Measurements from ENCODE around the gene PTPRT.
"Not testable (repeated sequence)": the region's sequence is repeated elsewhere in the genome, so short reads cannot be mapped to it uniquely, and the experiment has no call there.

PTPRT gene

DNA sequence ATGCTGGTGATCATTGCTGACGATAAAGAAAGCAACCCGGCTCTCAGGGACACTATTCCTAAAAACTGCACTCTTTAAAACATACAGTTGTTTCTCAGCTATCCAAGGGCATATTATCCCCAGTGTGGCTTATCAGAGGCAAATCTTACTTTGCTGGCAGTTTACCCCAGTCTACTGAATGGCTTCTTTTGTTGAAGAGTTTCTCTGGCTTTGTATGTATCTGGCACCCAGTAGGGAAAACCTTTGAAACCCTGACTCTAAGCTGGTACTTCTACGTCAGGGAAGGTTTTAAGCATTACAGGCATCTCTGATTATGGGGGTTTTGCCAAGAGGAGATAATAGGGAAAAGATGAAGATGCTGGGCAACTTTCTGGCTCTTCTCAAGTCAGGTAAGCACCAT lies 933.9 kb downstream of the PTPRT start:
- DNase-seq: no peak

DNA sequence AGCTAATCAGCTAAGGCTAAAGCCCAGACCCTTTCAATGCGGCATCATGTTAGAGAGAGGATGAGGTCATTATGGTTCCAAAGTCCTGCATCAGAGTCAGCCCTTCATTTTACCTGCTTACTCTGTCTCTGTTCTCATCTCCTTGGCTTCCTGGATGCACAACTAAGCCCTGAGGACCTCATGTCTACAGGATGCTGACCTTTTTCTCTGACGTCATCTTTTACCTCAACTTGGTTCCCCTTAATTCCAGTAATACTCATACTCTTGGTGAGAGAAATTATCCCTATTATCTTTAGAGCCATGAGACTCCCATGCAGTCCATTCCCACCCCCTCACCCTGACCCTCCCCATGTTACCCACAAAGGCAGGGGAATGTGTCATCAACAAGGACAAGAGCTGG lies 935.0 kb downstream of the PTPRT start:
- no peak for DNase-seq

GRCh38 chr20:42252116-42252515 lies 937.6 kb downstream of the PTPRT start:
- no peak for DNase-seq

DNA sequence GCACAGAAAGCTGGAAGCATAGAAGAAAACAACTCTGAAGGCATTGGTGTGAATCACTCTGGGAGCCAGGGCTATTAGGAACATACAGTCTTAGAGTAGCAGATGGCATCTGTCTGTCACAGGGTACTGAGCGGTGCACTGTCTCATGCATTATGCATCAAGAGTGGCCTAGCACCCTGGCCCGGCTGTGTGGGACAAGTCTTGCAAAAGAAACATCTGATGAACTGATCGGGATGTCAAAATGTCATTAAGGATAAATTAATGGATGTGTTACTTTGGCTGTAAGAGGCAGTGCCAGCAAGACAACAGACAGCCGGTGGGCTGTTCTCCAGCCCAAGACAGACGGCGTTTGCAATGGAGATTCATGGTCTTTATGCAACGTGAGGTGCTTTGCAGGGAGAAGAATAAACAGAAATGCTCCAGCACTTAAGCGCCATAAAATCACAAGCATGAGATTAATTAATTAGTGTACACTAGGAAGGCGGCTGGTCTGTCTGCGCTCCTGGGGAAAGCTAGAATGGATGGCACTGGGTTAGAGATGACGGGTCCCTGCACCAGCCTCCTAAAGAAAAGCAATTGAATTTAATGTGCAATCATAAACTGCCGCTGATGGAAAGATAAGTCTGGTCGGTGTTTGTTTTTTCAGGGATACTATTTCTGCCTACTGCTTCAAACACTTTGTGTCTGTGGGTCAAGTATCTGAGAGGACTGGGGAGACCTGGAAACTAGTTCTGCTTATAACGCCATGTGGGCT lies 970.9 kb downstream of the PTPRT start:
- DNase-seq: no peak

DNA sequence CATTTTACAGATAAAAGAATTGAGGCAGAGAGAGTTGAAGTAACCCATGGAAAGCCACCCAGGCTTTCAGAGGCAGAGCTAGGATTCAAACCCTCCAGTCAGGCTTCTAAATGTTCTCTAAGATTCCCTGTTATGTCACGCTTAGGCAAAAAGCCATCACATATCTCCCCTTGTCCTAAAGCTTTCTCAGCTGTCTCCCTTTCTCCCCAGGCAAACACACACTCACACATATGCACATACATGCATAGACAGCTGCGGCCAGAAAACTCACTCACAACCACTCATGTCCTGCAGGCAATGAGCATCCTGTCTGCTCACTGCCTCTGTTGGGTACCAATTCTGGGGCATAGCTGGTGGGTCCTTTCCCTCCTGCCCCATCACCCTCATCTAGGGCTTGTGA lies 975.6 kb downstream of the PTPRT start:
- DNase-seq: no peak

DNA sequence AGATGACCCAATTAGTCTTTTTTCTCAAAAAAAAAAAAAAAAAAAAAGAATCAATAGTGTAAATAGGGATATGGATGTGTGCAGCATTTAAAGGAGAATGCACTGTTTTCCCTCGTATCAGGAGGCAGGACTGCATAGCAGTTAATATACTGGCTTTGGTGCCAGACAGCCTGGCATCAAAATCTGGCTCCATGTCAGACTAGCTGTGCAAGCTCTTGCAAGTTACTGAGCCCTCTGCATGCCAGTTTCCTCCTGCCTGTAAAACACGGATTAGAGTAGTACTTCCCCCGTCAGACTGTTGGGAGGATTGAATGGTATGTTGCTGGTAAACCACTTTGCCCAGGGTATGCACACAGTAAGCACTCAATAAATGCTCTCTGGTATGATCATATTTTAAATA lies 977.3 kb downstream of the PTPRT start:
- no peak for DNase-seq

DNA sequence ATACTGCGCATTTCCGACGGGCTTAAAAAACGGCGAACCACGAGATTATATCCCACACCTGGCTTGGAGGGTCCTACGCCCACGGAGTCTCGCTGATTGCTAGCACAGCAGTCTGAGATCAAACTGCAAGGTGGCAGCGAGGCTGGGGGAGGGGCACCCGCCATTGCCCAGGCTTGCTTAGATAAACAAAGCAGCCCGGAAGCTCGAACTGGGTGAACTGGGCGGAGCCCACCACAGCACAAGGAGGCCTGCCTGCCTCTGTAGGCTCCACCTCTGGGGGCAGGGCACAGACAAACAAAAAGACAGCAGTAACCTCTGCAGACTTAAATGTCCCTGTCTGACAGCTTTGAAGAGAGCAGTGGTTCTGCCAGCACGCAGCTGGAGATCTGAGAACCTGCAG lies 983.1 kb downstream of the PTPRT start:
- DNase-seq: not testable (repeated sequence)

DNA sequence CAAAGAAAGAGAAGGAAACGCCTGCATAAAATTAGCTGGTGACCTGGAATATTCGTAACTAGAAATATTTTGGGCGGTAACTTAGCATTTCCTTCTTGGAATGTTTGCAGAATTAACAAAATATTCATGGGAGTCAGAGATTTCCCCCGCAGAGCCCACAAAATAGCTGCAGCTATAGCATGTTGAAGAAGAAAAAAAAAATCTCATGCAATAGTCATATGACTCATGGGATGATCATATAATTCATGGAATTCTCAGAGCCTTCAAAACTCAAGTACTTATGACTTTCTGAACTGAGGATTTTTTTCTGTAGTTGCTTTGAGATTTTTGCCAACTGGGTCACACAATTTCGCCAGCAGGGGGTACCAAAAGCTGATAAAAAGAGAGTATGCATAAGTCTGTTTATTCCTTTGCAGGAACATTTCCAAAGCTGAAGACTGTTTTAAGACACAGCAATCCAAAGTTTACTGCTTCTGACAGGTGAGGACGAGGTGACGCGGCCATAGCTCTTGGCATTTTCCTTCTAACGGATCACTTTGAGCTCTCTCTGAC lies 985.5 kb downstream of the PTPRT start:
- DNase-seq: no peak

GRCh38 chr20:42197599-42197998 lies 992.1 kb downstream of the PTPRT start:
- DNase-seq: no peak

GRCh38 chr20:42193119-42193518 lies 996.6 kb downstream of the PTPRT start:
- DNase-seq: no peak

DNA sequence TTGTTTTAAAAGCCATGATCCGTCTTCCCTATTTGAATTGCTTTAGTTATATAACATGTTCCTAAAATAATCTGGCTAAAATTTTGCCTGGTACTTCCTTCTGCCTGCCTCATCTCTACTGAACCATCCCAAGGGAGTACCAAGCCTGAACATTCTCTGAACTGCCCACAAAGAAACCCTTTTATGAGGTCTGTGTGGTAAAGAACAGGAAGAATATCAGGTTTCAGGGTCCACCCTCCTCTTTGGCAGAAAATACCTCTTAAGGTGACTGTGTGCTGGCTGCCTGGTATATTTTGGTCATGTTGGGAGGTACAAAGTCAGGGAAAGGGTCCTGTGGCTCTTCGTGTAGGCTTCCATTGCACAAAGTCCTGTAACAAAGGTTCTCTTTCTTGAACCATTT lies 997.4 kb downstream of the PTPRT start:
- DNase-seq: no peak

GRCh38 chr20:42191140-42191860 lies 998.4 kb downstream of the PTPRT start:
- DNase-seq: no peak

GRCh38 chr20:42190084-42190483 lies 999.6 kb downstream of the PTPRT start:
- DNase-seq: no peak

DNA sequence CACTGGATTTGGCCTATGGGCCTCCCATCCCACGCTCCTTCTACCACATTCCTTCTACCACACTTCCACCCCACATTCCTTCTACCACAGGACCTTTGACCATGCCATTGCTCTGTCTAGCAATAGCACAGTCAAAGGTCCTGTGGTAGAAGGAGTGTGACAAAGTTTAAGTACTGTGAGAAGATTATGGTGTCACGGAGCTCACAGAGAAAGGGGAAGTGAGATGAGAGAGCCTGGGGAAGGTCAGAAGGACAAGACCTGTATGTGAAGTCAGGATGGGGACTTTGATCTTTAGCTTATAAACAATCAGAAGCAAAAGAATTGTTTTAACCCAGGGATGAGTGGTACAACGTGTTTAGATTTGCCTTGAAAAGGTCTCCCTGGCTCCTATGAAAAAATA lies 1003.4 kb downstream of the PTPRT start:
- DNase-seq: no peak

DNA sequence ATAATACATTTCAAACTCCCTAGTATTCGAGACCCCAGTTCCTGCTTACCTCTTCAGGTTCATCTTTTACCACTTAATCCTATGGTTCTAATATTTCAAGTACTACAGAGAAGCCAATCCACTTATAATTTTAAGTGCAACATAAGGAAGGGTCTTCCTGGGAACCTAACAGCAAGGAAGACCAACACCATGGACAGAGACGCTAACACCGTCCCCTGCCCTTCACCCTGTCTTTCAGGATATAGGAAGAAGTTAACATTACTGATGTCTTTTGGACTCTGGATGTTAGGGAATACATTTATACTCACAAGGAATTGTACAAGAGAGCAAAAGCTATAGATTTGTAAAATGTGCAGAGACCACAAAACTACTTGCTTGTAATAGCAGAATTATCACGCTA lies 1006.6 kb downstream of the PTPRT start:
- DNase-seq: no peak

GRCh38 chr20:42181064-42181463 lies 1008.6 kb downstream of the PTPRT start:
- no peak for DNase-seq

DNA sequence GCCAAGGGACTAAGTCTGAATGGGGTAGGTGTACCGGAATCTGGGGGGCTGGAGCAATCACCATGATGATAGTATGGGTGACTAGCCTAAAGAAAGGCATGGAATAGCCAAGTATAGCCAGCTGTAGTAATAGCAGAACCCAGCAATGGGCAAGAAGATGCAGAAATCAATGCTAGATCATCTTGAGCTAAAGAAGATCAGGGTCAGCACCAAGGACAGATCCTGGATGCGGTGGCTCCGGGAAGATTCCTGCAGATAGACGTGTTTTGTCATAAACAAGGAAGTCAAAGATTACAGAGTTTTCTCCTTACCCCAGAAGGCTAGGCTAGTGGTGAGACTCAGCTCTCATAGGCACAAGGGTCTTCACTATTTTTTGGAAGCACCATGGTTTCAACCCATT lies 1009.9 kb downstream of the PTPRT start:
- no peak for DNase-seq

DNA sequence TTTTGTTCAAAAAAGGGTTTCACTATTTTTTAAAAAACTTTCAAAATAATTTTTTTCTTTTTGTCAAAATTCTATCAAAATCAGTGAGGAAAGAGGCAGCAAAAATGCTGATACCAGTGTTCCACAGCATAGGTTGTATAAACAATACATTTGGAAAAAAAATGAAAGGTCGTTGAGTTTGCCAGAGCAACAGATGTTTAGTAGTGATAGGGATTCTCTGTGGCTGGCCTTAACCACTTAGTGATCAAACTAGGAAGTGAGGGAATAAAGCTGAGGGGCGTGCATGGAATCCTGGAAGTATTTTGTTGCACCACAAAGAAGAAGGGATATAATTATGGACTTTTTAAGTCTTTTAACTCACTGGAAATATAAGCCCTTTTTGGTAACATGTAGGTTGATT lies 1016.3 kb downstream of the PTPRT start:
- no peak for DNase-seq

DNA sequence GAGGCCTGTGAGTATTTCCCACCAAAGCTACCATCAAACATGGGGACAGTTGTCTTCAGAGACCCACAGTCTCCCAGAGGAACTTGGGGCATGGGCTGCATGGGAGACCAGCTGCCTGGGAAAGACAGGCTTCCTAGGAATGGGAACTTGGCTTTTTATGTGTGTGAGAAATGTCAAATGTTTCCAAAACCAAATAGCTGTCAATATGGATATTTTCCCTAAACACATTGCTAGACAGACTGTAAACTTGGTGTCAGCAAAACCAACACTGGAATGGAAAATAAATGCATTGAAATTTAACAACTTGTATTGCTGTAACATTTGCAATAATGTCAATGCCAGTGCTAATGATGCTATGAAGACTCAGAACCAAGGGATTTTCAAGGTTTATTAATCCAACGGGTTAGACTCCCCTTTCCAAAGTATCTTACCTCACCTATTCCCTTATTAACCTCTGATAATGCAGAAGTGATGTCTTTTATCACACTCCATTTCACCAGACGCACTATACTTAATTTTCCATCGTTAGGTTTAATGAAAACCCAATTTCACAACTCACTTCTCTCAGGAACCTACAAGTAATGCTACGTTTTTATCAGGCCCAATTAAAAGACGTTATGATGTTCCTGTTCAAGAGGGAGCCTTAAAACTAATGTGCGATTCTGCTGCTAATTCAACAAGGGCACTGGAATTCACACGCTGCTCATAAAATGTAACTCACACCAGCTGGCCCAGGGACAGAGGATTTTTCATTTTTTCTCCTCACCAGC lies 1025.4 kb downstream of the PTPRT start:
- DNase-seq: no peak

DNA sequence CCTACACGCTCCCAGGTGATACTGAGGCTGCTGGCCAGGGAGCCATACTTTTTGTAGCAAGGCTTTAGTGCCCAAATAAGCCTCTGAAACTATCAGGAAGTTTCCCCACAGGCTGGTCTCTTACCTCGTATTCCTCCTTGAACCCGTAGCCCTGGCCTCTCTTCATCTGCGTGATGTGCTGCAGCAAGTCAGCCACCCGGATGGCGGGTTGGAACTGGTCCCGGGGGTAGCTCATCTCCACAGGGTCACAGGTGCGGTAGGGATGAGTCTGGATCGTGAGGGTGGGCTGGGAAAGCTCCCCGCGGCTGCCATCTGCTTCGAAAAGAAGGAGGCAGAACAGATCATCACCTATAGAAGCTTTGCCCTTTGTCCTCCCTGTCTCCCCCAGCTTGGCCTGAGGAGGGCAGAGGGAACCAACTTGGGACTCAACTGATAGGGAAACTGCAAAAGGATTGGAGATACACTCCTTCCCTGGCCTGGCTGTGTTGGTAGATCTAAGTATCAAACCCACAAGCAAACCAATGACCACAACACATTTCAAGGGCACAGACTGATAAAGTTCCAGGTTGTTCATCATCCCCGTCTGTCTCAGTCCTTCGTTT lies 1028.4 kb downstream of the PTPRT start:
- no peak for DNase-seq

- no peak for DNase-seq
Observed at GRCh38 chr20:42159808-42160207, 1029.9 kb downstream of the PTPRT start.

DNA sequence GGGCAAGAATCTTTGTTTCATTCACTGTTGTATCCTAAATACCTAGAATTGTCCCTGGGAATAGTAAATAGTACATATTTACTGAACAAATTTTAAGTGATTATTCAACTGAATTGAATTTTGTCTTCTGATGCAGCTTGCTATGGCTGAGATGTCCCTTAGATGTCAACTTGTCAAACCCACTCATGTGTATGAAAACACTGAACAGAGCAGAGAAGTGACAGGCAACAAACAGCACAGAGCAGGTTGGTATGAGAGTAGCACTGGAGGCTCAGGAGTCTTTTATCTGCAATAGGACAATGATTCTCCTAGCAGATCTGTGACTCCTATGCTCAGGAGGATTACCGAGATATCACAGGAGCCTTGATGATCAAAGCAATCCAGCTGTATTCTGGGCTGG lies 1031.4 kb downstream of the PTPRT start:
- DNase-seq: no peak

- no peak for DNase-seq
Observed at GRCh38 chr20:42155586-42155985, 1034.1 kb downstream of the PTPRT start.

Measured in stimulated activated CD4-positive, alpha-beta T cell treated with anti-CD3 and anti-CD28 coated beads, Interleukin-15, amount 100 ng/mL, for 24 hours (primary cell).